IPS DF 4.7 (cell line): ENCODE data around the gene ARHGEF28.

Source experiments
- DNase-seq: peaks from one replicate; pipeline ENCODE4 v3.0.0-alpha.2; 2013; ENCODE audit warnings: low spot score; ENCODE audit errors: extremely low read depth

The ARHGEF28 gene

GRCh38 chr5:73856997-73857396 is 231.0 kb downstream of the ARHGEF28 start:
- no peak for DNase-seq

- no peak for DNase-seq
Observed at GRCh38 chr5:73857446-73857845, 231.4 kb downstream of the ARHGEF28 start.

- no peak for DNase-seq
Observed at GRCh38 chr5:73858054-73858453, 232.1 kb downstream of the ARHGEF28 start.

GRCh38 chr5:73858776-73859175 is 232.8 kb downstream of the ARHGEF28 start:
- DNase-seq: no peak

- DNase-seq: no peak
Observed at GRCh38 chr5:73859696-73860095, 233.7 kb downstream of the ARHGEF28 start.

- no peak for DNase-seq
Observed at GRCh38 chr5:73861313-73861988, 235.5 kb downstream of the ARHGEF28 start.

GRCh38 chr5:73862796-73863195 is 236.8 kb downstream of the ARHGEF28 start:
- DNase-seq: no peak

GRCh38 chr5:73863876-73864275 is 237.9 kb downstream of the ARHGEF28 start:
- no peak for DNase-seq

GRCh38 chr5:73865315-73865714 is 239.3 kb downstream of the ARHGEF28 start:
- no peak for DNase-seq

GRCh38 chr5:73867345-73868335 is 241.6 kb downstream of the ARHGEF28 start:
- no peak for DNase-seq

GRCh38 chr5:73883646-73884045 is 257.6 kb downstream of the ARHGEF28 start:
- no peak for DNase-seq

GRCh38 chr5:73887688-73888087 is 261.7 kb downstream of the ARHGEF28 start:
- no peak for DNase-seq

- DNase-seq: no peak
Observed at GRCh38 chr5:73890569-73890968, 264.6 kb downstream of the ARHGEF28 start.

- DNase-seq: no peak
Observed at GRCh38 chr5:73892218-73892617, 266.2 kb downstream of the ARHGEF28 start.

GRCh38 chr5:73892806-73893205 is 266.8 kb downstream of the ARHGEF28 start:
- no peak for DNase-seq

- no peak for DNase-seq
Observed at GRCh38 chr5:73893813-73894212, 267.8 kb downstream of the ARHGEF28 start.

GRCh38 chr5:73894860-73895259 is 268.9 kb downstream of the ARHGEF28 start:
- no peak for DNase-seq

- no peak for DNase-seq
Observed at GRCh38 chr5:73895471-73895870, 269.5 kb downstream of the ARHGEF28 start.

GRCh38 chr5:73896097-73896496 is 270.1 kb downstream of the ARHGEF28 start:
- DNase-seq: no peak

GRCh38 chr5:73896668-73897067 is 270.7 kb downstream of the ARHGEF28 start:
- no peak for DNase-seq

- no peak for DNase-seq
Observed at GRCh38 chr5:73897893-73898292, 271.9 kb downstream of the ARHGEF28 start.

GRCh38 chr5:73899055-73899454 is 273.1 kb downstream of the ARHGEF28 start:
- no peak for DNase-seq
